ENCODE data around the gene PNKD. TPM values are rescaled to one million over a fixed set of nuclear protein-coding genes. Genes with fewer than 3 reads are reported as not detected.
A peak's percentile ranks its signal among the peaks of the same experiment; 100 is the strongest.

Gene PNKD
- total RNA-seq, 1 donor from 2014 or later, result 41.8 TPM

DNA sequence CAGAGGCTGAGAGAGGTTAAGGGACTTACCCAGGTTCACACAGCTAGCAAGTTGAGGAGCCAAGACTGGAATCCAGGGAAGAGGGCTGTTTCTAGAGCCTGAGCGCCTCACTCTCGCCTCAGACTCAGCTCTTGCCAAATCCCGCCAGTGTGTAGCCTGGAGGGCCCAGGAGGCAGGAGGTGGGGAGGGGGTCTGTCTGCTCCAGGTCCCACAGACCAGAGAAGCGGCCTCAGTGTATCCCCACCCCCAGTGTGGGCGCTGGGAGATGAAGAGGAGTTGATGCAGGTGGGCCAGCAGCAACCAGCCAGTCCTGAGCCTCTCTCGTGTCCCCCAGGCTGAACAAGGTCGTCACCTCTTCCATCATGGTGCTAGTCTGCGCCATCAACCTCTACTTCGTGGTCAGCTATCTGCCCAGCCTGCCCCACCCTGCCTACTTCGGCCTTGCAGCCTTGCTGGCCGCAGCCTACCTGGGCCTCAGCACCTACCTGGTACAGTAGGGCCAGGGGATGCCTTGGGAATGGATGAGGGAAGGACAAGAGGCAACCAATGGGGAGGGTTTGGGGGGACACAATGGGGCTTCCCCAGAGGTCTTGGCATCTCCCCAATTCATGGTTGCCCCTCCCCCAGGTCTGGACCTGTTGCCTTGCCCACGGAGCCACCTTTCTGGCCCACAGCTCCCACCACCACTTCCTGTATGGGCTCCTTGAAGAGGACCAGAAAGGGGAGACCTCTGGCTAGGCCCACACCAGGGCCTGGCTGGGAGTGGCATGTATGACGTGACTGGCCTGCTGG lies 124.2 kb downstream of the PNKD start:
- DNase-seq (ENCODE audit: extremely low read depth, low read depth, low spot score), result no peak

DNA sequence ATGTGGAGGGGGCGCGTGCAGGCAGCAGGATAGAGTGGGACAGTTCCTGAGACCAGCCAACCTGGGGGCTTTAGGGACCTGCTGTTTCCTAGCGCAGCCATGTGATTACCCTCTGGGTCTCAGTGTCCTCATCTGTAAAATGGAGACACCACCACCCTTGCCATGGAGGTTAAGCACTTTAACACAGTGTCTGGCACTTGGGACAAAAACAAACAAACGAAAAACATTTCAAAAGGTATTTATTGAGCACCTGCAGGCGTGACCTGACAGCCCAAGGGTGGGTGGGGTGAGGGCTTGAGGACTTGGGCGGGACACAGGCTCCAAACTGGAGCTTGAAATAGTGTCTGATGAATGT lies 124.7 kb downstream of the PNKD start:
- no peak for DNase-seq (ENCODE audit: extremely low read depth, low read depth, low spot score)

DNA sequence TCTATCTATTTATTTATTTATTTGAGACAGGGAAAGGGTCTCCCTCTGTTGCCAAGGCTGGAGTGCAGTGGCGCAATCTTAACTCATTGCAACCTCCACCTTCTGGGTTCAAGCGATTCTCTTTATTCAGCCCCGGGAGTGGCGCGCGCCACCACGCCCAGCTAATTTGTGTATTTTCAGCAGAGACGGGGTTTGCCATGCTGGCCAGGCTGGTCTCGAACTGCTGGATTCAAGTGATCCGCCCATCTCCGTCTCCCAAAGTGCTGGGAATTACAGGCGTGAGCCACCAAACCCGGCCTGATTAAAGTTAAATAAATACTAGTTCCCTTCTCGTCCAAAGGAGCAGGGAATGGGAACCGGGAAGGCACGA lies 125.1 kb downstream of the PNKD start:
- no peak for DNase-seq (ENCODE audit: extremely low read depth, low read depth, low spot score)

DNA sequence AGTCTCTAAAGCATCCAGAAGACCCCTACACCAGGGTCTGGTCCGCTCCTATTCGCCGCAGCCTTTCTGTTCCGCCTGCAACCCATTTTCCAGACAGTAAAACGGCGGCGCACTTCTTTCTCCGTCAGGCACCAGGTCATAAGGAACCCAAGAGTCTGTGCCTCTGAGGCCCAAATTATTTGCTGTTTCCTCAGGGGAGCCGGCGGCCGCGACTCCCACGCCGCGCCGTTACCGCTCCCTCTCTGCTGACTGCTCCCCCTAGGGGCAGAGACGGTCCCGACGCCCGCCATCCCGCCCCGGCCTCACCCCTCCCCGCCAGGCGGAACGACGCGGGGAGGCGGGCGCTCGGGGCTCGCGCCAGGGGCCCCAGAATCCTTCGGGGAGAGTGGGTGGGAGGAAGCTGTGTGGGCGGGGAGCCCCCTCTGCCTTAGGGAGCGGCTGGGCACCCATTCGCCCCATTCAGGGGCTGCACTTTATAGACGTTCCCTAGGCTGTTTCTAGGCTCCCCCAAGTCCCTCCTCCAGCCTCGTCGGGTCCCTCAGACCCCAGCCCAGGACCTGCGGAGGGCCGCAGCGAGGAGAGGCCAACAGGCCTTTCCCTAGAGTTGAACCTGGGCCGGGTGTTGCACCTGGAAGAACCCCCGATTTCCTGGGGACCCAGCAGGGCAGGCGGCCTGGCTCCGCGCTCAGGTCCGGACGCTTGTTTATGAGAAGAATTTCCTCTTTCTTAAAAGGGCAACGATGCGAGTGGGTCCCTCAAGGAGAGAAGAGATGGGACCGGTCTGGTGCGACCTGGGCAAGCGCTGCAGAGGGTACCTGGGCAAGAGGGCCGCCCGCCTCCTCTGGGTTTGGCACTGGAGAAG lies 125.7 kb downstream of the PNKD start:
- peak; percentile 74 for DNase-seq (ENCODE audit: extremely low read depth, low read depth, low spot score)

Other genes starting within 250 kb of the PNKD start
- not detected in 2 replicates for gene RUFY4, start 201.3 kb upstream of the PNKD start, total RNA-seq
- not detected in 2 replicates for gene CXCR2, start 144.5 kb upstream of the PNKD start, total RNA-seq
- not detected in 2 replicates for gene CXCR1, start 103.6 kb upstream of the PNKD start, total RNA-seq
- gene ARPC2, start 53.3 kb upstream of the PNKD start, total RNA-seq, result 530 and 644 TPM in 2 replicates
- gene GPBAR1, start 9.5 kb upstream of the PNKD start, total RNA-seq, result 0.35 and 0.39 TPM in 2 replicates
- 97.7 and 120 TPM in 2 replicates for gene AAMP, start 382 bp upstream of the PNKD start, total RNA-seq
- 113 and 115 TPM in 2 replicates for gene TMBIM1, start 22.0 kb downstream of the PNKD start, total RNA-seq
- not detected in 2 replicates for gene CATIP, start 86.3 kb downstream of the PNKD start, total RNA-seq
- 0.05 TPM in 1 of 2 replicates, not detected in the other for gene SLC11A1, start 111.8 kb downstream of the PNKD start, total RNA-seq
- gene CTDSP1, start 129.3 kb downstream of the PNKD start, total RNA-seq, result 58.7 and 72.6 TPM in 2 replicates
- gene VIL1, start 148.6 kb downstream of the PNKD start, total RNA-seq, result not detected in 2 replicates